A673 (cell line): ENCODE results near the gene SDK1.

ENCODE experiments used
- CTCF ChIP-seq: fragments of 300-800, 200-600 bp; sonication (generic); conservative IDR thresholded peaks from 2 replicates; pipeline ENCODE4 v1.5.1; 2017; ENCODE audit warnings: low read depth, mild to moderate bottlenecking, antibody characterized with exemption, low read length, moderate library complexity, mixed read lengths
- EZH2 ChIP-seq: fragments of 200-600 bp; sonication (generic); IDR thresholded peaks from 2 replicates; pipeline ENCODE4 v1.6.1; 2017; ENCODE audit warnings: borderline replicate concordance, low read depth, mild to moderate bottlenecking, mixed read lengths, antibody characterized with exemption, low read length; ENCODE audit not compliant: poor library complexity, severe bottlenecking

GRCh38 chr7:4241791-4242190, 940.7 kb downstream of the SDK1 start:
- TF ChIP-seq EZH2 (no peak), CTCF (no peak)
